OCI-LY7 (cell line): ENCODE measurements around the gene TDRD5. TPM values are rescaled to one million over a fixed set of nuclear protein-coding genes. Genes with fewer than 3 reads are reported as not detected.

Experiments
- BruUV-seq: library from RNA; stranded (reverse); fragments of 400-500 nt; replicated peaks from 2 replicates; lab custom pipeline; 2021; lab: Mats Ljungman, UMichigan
- CTCF ChIA-PET: fragments of 300-600 bp; sonication (Branson Sonifier 250); formaldehyde crosslinking; loops from one replicate; lab custom pipeline; 2022; ENCODE audit warnings: antibody characterized with exemption; ENCODE audit not compliant: unreplicated experiment; lab: Charles Lee
- POLR2A ChIA-PET: fragments of 300-600 bp; sonication (Branson Sonifier 250); formaldehyde crosslinking; loops from one replicate; lab custom pipeline; 2022; ENCODE audit warnings: antibody characterized with exemption; lab: Charles Lee
- DNase-seq: peaks from one replicate; pipeline ENCODE4 v3.0.0-alpha.2; 2015; ENCODE audit warnings: low spot score
- H2AFZ ChIP-seq: fragments of 200-600 bp; sonication (generic), shearing (Covaris generic); 2 replicates; pipeline ENCODE4 v1.6.1; 2014; ENCODE audit warnings: mild to moderate bottlenecking, antibody characterized with exemption, low read length, moderate library complexity
- H3K27ac ChIP-seq: fragments of 200-600 bp; sonication (generic); 2 replicates; pipeline ENCODE4 v1.5.1; 2014; ENCODE audit warnings: mixed run types, low read depth, mild to moderate bottlenecking, moderate library complexity, low read length, inconsistent platforms; ENCODE audit not compliant: poor library complexity, severe bottlenecking
- H3K36me3 ChIP-seq: fragments of 200-600 bp; sonication (generic); 2 replicates; pipeline ENCODE4 v1.6.1; 2014; ENCODE audit warnings: mild to moderate bottlenecking, antibody characterized with exemption, low read length, moderate library complexity, mixed read lengths; ENCODE audit not compliant: insufficient read depth
- H3K4me1 ChIP-seq: fragments of 200-600 bp; sonication (generic); 2 replicates; pipeline ENCODE4 v1.5.1; 2014; ENCODE audit warnings: mild to moderate bottlenecking, low read length; ENCODE audit not compliant: insufficient read depth, poor library complexity, severe bottlenecking
- H3K4me2 ChIP-seq: fragments of 200-600 bp; sonication (generic); 2 replicates; pipeline ENCODE4 v1.6.1; 2014; ENCODE audit warnings: mild to moderate bottlenecking, low read length
- H3K4me3 ChIP-seq: fragments of 200-600 bp; sonication (generic); 2 replicates; pipeline ENCODE4 v1.5.1; 2014; ENCODE audit warnings: mild to moderate bottlenecking, low read depth, low read length; ENCODE audit not compliant: poor library complexity, severe bottlenecking
- H3K79me2 ChIP-seq: fragments of 200-600 bp; sonication (generic); 2 replicates; pipeline ENCODE4 v1.6.1; 2016; ENCODE audit warnings: low read depth, mild to moderate bottlenecking, low read length, moderate library complexity, mixed read lengths; ENCODE audit not compliant: insufficient read depth
- H3K9me2 ChIP-seq: fragments of 200-600 bp; sonication (generic); 2 replicates; pipeline ENCODE4 v1.6.1; 2016; ENCODE audit warnings: mild to moderate bottlenecking, low read length, mixed read lengths; ENCODE audit not compliant: insufficient read depth
- H3K9me3 ChIP-seq: fragments of 200-600 bp; sonication (generic); 2 replicates; pipeline ENCODE4 v1.6.1; 2014; ENCODE audit warnings: mild to moderate bottlenecking, mixed run types, low read length, mixed read lengths
- H4K20me1 ChIP-seq: fragments of 200-600 bp; sonication (generic); 2 replicates; pipeline ENCODE4 v1.6.1; 2014; ENCODE audit warnings: mild to moderate bottlenecking, antibody characterized with exemption, low read length, moderate library complexity, mixed read lengths; ENCODE audit not compliant: insufficient read depth
- CTCF ChIP-seq: fragments of 200-600 bp; sonication (generic); conservative IDR thresholded peaks from 2 replicates; pipeline ENCODE4 v1.5.1; 2014; ENCODE audit warnings: mild to moderate bottlenecking, antibody characterized with exemption, low read length, moderate library complexity, mixed read lengths
- EZH2phosphoT487 ChIP-seq: fragments of 200-600 bp; sonication (generic); IDR thresholded peaks from 2 replicates; pipeline ENCODE4 v1.6.1; 2018; ENCODE audit warnings: low read depth, borderline replicate concordance, mild to moderate bottlenecking, mixed run types, antibody characterized with exemption, low read length, moderate library complexity, mixed read lengths
- intact Hi-C: fragments of 100-400 bp; cut with micrococcal nuclease; formaldehyde crosslinking; loops from one replicate; pipeline ENCODE4 v1.10.0; 2022; ENCODE audit not compliant: unreplicated experiment
- total RNA-seq, 2 experiments: library from RNA; depleted of rRNA in 1 of 2; stranded (reverse); fragments of >200 nt in 1 of 2; shearing (Covaris generic) in 1 of 2; gene quantifications; 2 replicates each; pipeline ENCODE4 v1.2.3, GENCODE V29; 2014 to 2022

TDRD5 gene
- total RNA-seq, 2 experiments from 2014 or later, result not detected

DNA sequence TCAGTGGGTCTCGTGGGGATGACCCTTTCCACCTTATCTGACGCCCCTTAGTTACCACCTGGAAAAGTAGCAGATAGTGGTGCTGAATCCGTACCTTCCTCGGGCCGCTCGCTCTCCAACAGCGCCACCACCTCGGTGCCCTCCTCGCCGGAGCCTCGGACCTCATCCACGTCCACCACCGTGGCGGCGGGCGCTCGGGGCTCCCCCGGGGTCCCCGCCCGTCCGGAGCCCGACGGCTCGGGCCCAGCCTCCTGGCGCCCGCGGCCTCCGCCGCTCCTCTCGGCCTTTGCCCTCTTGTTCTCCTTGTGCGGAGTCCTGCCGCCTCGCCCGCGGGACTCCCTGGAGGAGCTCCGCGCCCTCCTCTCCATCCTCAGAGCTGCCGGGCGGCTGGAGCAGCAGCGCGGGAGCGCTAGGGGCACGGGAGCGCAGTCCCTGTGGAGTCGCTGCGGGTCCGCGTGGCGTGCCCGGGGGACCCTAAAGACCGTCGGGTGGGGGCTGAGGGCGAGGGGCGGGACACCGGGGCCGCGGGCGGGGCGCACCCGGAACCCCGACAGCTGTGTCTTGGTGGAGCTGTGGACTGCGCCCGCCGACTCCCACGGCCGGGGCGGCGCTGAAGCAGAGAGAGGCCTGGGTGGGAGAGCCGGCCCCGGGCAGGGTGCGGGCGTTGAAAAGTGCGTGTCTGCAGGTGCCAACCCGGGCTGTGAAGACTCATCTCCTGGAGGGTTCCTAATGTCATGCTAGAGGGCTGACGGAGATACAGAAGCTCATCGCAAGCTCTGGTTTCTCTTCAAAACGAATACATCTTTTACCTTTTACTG lies 15.9 kb upstream of the TDRD5 start, which contains the start of gene NPHS2:
Gene NPHS2, minus strand, starts transcription at position 452 of the 818 bp plus-strand sequence. Its CDS starts 84 bp downstream, at position 368.
- ChIA-PET CTCF (no interaction called here), POLR2A (no interaction called here)
- Histone ChIP-seq H3K4me1 (no peaks in the 10 kb centered on the region), H3K27ac (no peak within 1 kb of the TSS), H3K79me2 (no peaks in the 10 kb centered on the region), H4K20me1 (no peaks in the 10 kb centered on the region), H3K36me3 (no peaks in the 10 kb centered on the region), H2AFZ (no peak within 1 kb of the TSS), H3K9me3 (no peaks in the 10 kb centered on the region), H3K4me3 (no peak within 1 kb of the TSS), H3K4me2 (no peak within 1 kb of the TSS), H3K9me2 (no peaks in the 10 kb centered on the region)
- DNase-seq, result no peak
- no peak for TF ChIP-seq EZH2phosphoT487
- TF ChIP-seq CTCF, result no peak
- no TSS peak for BruUV-seq
- intact Hi-C loops, result no loop called here

DNA sequence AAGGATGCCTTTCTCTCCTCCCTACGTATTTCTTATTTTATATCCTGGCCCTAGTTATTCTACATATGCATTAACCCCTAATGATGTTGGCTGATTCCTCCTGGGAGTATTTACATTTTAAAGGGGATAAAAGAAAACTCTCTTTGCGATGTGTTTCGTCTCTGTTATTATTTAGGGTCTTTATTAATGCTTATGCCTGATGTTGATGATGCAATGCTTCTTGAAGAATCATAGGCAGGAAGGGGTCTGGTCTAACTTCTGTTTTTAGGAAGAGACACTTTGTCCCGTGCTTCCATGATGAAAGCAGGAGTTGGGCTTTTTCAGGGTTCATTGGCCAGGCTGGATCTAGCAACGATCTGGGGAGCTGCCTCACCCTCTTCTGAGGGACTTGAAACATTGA lies 15.1 kb upstream of the TDRD5 start:
- POLR2A ChIA-PET, result no interaction called here
- CTCF ChIA-PET, result no interaction called here
- Histone ChIP-seq H2AFZ (no peak overlapping the region), H3K36me3 (no peaks in the 10 kb centered on the region), H3K27ac (no peak overlapping the region), H3K79me2 (no peaks in the 10 kb centered on the region), H3K4me1 (no peaks in the 10 kb centered on the region), H3K4me2 (no peak overlapping the region), H3K9me3 (no peaks in the 10 kb centered on the region), H4K20me1 (no peaks in the 10 kb centered on the region), H3K4me3 (no peak overlapping the region), H3K9me2 (no peaks in the 10 kb centered on the region)
- intact Hi-C loops, result no loop called here
- TF ChIP-seq EZH2phosphoT487, result no peak
- no peak for TF ChIP-seq CTCF
- no peak for DNase-seq
- no TSS peak for BruUV-seq

DNA sequence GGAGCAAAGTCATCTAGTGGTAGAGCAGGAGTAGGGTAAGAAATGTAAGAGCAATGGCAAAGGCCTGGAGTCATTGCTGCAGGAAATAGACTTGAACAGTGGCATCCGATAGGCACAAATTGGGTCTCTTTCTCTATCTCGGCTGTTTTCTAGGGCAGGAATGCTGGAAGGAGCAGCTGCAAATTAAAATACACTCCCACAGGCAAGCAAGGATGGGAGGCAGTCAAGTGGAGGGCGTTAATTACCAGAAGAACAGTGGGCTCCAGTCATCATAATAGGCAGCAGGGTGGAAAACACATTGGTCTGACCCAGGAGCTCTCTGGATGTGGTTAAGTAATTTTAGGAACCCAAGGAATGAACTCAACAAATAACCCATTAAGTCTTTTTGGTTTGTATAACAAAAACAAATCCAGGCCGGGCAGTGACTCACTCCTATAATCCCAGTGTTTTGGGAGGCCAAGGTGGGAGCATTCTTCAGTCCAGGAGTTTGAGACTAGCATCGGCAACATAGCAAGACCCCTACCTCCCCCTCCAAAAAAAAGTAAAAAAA lies 7.8 kb upstream of the TDRD5 start:
- no peak overlapping the region for H3K4me3 ChIP-seq
- no peaks in the 10 kb centered on the region for H3K4me1 ChIP-seq
- no TSS peak for BruUV-seq
- ChIA-PET POLR2A (interaction anchor here (0.6 to 1.0 kb wide), 5 partner anchors 14 to 364 kb away, joined by 3 read pairs; no protein-coding TSS in a partner anchor), CTCF (no interaction called here)
- no peak overlapping the region for H2AFZ ChIP-seq
- H3K9me2 ChIP-seq, result no peaks in the 10 kb centered on the region
- no peaks in the 10 kb centered on the region for H3K9me3 ChIP-seq
- H4K20me1 ChIP-seq, result no peaks in the 10 kb centered on the region
- H3K36me3 ChIP-seq, result no peaks in the 10 kb centered on the region
- no peaks in the 10 kb centered on the region for H3K79me2 ChIP-seq
- TF ChIP-seq CTCF (no peak), EZH2phosphoT487 (no peak)
- no peak overlapping the region for H3K27ac ChIP-seq
- intact Hi-C loops, result no loop called here
- DNase-seq, result no peak
- no peak overlapping the region for H3K4me2 ChIP-seq
